SW 1271 (cell line): ENCODE results near the gene FSTL4.
"Not testable (repeated sequence)": the region's sequence is repeated elsewhere in the genome, so short reads cannot be mapped to it uniquely, and the experiment has no call there.

ENCODE experiments used
- DNase-seq, 2 experiments: peaks; one replicate each; lab custom pipeline; 2025; lab: John Stamatoyannopoulos, UW

Gene FSTL4

GRCh38 chr5:133222521-133222920, 389.8 kb downstream of the FSTL4 start:
- DNase-seq: no peak

GRCh38 chr5:133222040-133222439, 390.3 kb downstream of the FSTL4 start:
- no peak for DNase-seq

GRCh38 chr5:133220851-133221674, 391.3 kb downstream of the FSTL4 start:
- DNase-seq: no peak

- DNase-seq: no peak
Observed at GRCh38 chr5:133219296-133219695, 393.0 kb downstream of the FSTL4 start.

- DNase-seq: not testable (repeated sequence)
Observed at GRCh38 chr5:133216138-133216537, 396.2 kb downstream of the FSTL4 start.

- no peak for DNase-seq
Observed at GRCh38 chr5:133214153-133214820, 398.1 kb downstream of the FSTL4 start.

GRCh38 chr5:133205649-133206048, 406.7 kb downstream of the FSTL4 start:
- DNase-seq: no peak

GRCh38 chr5:133205204-133205603, 407.1 kb downstream of the FSTL4 start:
- no peak for DNase-seq

GRCh38 chr5:133203317-133204305, 408.7 kb downstream of the FSTL4 start:
- no peak for DNase-seq

GRCh38 chr5:133202066-133202665, 410.2 kb downstream of the FSTL4 start:
- no peak for DNase-seq

GRCh38 chr5:133201310-133201709, 411.0 kb downstream of the FSTL4 start:
- no peak for DNase-seq

GRCh38 chr5:133200256-133200655, 412.1 kb downstream of the FSTL4 start:
- no peak for DNase-seq

GRCh38 chr5:133199417-133200178, 412.7 kb downstream of the FSTL4 start:
- DNase-seq: no peak

GRCh38 chr5:133198511-133198910, 413.8 kb downstream of the FSTL4 start:
- no peak for DNase-seq

- no peak for DNase-seq
Observed at GRCh38 chr5:133196441-133197085, 415.8 kb downstream of the FSTL4 start.

GRCh38 chr5:133195250-133195649, 417.1 kb downstream of the FSTL4 start:
- DNase-seq: no peak

GRCh38 chr5:133193794-133194193, 418.5 kb downstream of the FSTL4 start:
- DNase-seq: no peak

- DNase-seq: no peak
Observed at GRCh38 chr5:133192716-133193115, 419.6 kb downstream of the FSTL4 start.

GRCh38 chr5:133189881-133190280, 422.5 kb downstream of the FSTL4 start:
- DNase-seq: no peak

- DNase-seq: no peak
Observed at GRCh38 chr5:133179405-133179804, 432.9 kb downstream of the FSTL4 start.
